Esophagus squamous epithelium (tissue), 4 donors: ENCODE results near the gene ZEB2.

Source experiments
- POLR2A ChIP-seq, 4 donors: fragments of 450-650 bp; IDR thresholded peaks; one replicate each; pipeline ENCODE4 v1.6.1; 2017; ENCODE audit warnings: antibody characterized with exemption in 4 of 4, mild to moderate bottlenecking in 4 of 4, moderate library complexity in 3 of 4
- TF ChIP-seq, protein P1 (sequence below), 6 experiments: fragments of 450-650 bp in 4 of 6; fragments of 200-600 bp in 2 of 6; sonication (generic) in 2 of 6; IDR thresholded peaks; one replicate each; pipeline ENCODE4 v1.5.1; 2016 to 2019; ENCODE audit warnings: antibody characterized with exemption in 6 of 6, mild to moderate bottlenecking in 4 of 6, moderate library complexity in 4 of 6

DNA sequence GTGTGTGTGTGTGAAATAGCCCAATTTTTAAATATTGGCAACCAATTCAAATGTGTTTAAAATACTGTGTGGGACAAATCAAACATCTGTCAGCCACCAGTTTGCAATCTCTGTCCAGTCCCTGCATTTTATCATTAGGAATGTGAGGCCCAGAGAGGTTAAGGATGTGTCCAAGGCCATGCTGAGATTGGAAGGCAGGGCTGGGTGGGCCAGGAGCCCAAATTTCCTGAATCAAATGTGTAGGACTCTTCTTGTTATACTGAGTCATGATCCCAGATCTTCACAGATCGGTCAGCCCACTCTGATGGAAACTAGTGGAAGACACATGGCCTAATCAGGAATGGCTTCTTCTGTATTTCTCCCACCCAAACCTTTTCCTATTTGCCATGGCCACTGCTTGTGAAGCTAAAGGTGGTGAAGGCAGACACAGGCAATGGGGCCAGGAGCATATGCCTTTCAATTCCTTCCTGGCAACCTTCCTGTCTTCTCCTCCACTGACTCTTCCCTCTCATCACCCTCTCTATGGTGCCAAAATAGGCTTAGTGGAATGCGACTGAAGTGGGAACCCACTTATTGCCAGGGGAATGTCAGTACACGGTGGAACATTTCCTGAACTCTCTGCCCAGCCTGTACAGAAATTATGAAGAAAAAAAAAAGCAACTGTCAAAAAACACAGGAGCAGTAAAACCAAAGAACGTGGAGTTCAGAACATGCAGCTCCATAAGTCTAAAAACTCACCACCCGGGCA, 35.5 kb downstream of the ZEB2 start:
- no peak for TF ChIP-seq POLR2A (IDR thresholded peaks at IDR 0.05)
- TF ChIP-seq, protein P1, sequence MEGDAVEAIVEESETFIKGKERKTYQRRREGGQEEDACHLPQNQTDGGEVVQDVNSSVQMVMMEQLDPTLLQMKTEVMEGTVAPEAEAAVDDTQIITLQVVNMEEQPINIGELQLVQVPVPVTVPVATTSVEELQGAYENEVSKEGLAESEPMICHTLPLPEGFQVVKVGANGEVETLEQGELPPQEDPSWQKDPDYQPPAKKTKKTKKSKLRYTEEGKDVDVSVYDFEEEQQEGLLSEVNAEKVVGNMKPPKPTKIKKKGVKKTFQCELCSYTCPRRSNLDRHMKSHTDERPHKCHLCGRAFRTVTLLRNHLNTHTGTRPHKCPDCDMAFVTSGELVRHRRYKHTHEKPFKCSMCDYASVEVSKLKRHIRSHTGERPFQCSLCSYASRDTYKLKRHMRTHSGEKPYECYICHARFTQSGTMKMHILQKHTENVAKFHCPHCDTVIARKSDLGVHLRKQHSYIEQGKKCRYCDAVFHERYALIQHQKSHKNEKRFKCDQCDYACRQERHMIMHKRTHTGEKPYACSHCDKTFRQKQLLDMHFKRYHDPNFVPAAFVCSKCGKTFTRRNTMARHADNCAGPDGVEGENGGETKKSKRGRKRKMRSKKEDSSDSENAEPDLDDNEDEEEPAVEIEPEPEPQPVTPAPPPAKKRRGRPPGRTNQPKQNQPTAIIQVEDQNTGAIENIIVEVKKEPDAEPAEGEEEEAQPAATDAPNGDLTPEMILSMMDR (IDR thresholded peaks at IDR 0.05), result no peak
